ENCODE data around the gene TIMMDC1. TPM values are rescaled to one million over a fixed set of nuclear protein-coding genes. Genes with fewer than 3 reads are reported as not detected.
"Not testable (repeated sequence)": the region's sequence is repeated elsewhere in the genome, so short reads cannot be mapped to it uniquely, and the experiment has no call there.

TIMMDC1 gene
- polyA plus RNA-seq, 2 donors = 46.3 to 54.8 TPM

GRCh38 chr3:119559441-119559963 lies 61.2 kb downstream of the TIMMDC1 start, which contains the start of gene CD80:
CD80 (minus strand) TSS chr3:119559614; CDS start chr3:119557728, 1,886 bp downstream.
- H3K27me3 ChIP-seq (ENCODE audit: control insufficient read depth in 1 of 2, insufficient read depth in 2 of 2, low read length in 2 of 2) = no peaks in the 10 kb centered on the region
- no peaks in the 10 kb centered on the region for H3K9me3 ChIP-seq (ENCODE audit: control insufficient read depth in 2 of 2, insufficient read depth in 1 of 2, low read depth in 1 of 2, low read length in 1 of 2)
- no peak within 1 kb of the TSS for H3K27ac ChIP-seq (ENCODE audit: low read depth in 2 of 2, low read length in 1 of 2)
- WGBS, 2 donors = 14 to 28% methylated on average over 7 of the region's 7 CpGs
- H3K4me3 ChIP-seq (ENCODE audit: low read depth in 1 of 2, low read length in 2 of 2) = no peak within 1 kb of the TSS
- H3K36me3 ChIP-seq (ENCODE audit: control insufficient read depth in 2 of 2, insufficient read depth in 2 of 2, low read length in 1 of 2) = no peaks in the 10 kb centered on the region
- H3K4me1 ChIP-seq (ENCODE audit: control insufficient read depth in 2 of 2, insufficient read depth in 2 of 2, low read length in 1 of 2) = no peaks in the 10 kb centered on the region

DNA sequence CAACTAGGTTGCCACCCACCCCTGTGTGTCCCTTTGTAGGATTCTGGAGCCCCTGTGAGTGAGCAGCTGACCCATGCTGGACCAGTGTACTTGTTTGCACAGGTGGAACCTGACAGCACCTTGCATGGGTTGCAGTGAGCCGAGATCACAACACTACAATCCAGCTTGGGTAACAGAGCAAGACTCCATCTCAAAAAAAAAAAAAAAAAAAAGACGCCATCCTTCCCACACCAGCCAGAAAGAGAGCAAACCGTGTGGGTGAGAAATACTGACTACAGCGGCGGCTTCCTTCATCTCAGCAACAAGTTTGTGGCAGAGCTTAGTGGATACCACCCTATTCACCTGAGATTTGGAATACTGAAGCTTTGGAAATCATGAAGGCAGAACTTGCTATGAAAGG lies 61.8 kb downstream of the TIMMDC1 start:
- H3K27me3 ChIP-seq (ENCODE audit: control insufficient read depth in 1 of 2, insufficient read depth in 2 of 2, low read length in 2 of 2) = no peaks in the 10 kb centered on the region
- H3K4me3 ChIP-seq (ENCODE audit: low read depth in 1 of 2, low read length in 2 of 2) = no peak overlapping the region
- no peaks in the 10 kb centered on the region for H3K9me3 ChIP-seq (ENCODE audit: control insufficient read depth in 2 of 2, insufficient read depth in 1 of 2, low read depth in 1 of 2, low read length in 1 of 2)
- no peaks in the 10 kb centered on the region for H3K4me1 ChIP-seq (ENCODE audit: control insufficient read depth in 2 of 2, insufficient read depth in 2 of 2, low read length in 1 of 2)
- H3K36me3 ChIP-seq (ENCODE audit: control insufficient read depth in 2 of 2, insufficient read depth in 2 of 2, low read length in 1 of 2) = no peaks in the 10 kb centered on the region
- 83 to 86% methylated on average over 5 of the region's 5 CpGs for WGBS, 2 donors
- no peak overlapping the region for H3K27ac ChIP-seq (ENCODE audit: low read depth in 2 of 2, low read length in 1 of 2)

DNA sequence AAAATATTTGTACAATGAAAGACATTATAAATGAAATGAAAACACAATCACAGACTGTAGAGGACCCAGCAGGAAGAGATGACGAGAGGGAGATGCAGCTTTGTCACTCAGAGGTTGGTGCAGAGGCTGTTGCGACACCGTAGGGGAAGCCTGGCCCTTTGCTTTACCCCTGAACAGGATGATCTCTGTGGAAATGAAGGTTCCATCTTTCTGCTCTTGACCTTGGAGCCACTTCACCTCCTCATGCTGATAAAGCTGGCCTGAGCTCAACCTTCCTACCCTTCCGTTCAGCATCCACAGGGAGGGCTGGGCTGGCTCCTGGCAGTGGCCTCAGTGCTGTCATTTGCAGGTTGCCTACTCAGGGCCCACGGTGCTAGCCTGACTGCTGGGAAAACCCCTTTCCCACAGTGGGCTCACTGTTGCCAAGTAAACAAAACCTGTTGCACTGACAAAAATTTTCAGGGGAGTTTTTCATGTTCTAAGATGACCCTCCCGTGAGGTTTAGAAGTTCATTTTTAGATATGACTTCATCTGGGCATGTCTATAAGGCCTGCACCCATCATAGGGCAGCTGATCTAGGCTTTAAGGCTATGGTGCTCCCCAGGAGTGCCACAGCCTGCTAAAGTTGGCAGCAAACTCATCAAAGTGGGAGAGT lies 64.1 kb downstream of the TIMMDC1 start:
- no peaks in the 10 kb centered on the region for H3K36me3 ChIP-seq (ENCODE audit: control insufficient read depth in 2 of 2, insufficient read depth in 2 of 2, low read length in 1 of 2)
- 50 to 53% methylated on average over 6 of the region's 6 CpGs for WGBS, 2 donors
- no peak overlapping the region for H3K4me3 ChIP-seq (ENCODE audit: low read depth in 1 of 2, low read length in 2 of 2)
- no peaks in the 10 kb centered on the region for H3K27me3 ChIP-seq (ENCODE audit: control insufficient read depth in 1 of 2, insufficient read depth in 2 of 2, low read length in 2 of 2)
- H3K4me1 ChIP-seq (ENCODE audit: control insufficient read depth in 2 of 2, insufficient read depth in 2 of 2, low read length in 1 of 2) = no peaks in the 10 kb centered on the region
- no peak overlapping the region for H3K27ac ChIP-seq (ENCODE audit: low read depth in 2 of 2, low read length in 1 of 2)
- H3K9me3 ChIP-seq (ENCODE audit: control insufficient read depth in 2 of 2, insufficient read depth in 1 of 2, low read depth in 1 of 2, low read length in 1 of 2) = no peaks in the 10 kb centered on the region

- H3K9me3 ChIP-seq (ENCODE audit: control insufficient read depth in 2 of 2, insufficient read depth in 1 of 2, low read depth in 1 of 2, low read length in 1 of 2); H3K4me3 ChIP-seq (ENCODE audit: low read depth in 1 of 2, low read length in 2 of 2); H3K27me3 ChIP-seq (ENCODE audit: control insufficient read depth in 1 of 2, insufficient read depth in 2 of 2, low read length in 2 of 2); H3K27ac ChIP-seq (ENCODE audit: low read depth in 2 of 2, low read length in 1 of 2); H3K36me3 ChIP-seq (ENCODE audit: control insufficient read depth in 2 of 2, insufficient read depth in 2 of 2, low read length in 1 of 2); H3K4me1 ChIP-seq (ENCODE audit: control insufficient read depth in 2 of 2, insufficient read depth in 2 of 2, low read length in 1 of 2): not testable (repeated sequence)
- 88 to 89% methylated on average over 2 of the region's 2 CpGs for WGBS, 2 donors
Observed at GRCh38 chr3:119563334-119563733, 65.0 kb downstream of the TIMMDC1 start.

GRCh38 chr3:119569156-119569555 lies 70.8 kb downstream of the TIMMDC1 start:
- WGBS, 2 donors = 88 to 93% methylated on average over 4 of the region's 4 CpGs
- Histone ChIP-seq H3K4me3 (ENCODE audit: low read depth in 1 of 2, low read length in 2 of 2) (no peak overlapping the region), H3K36me3 (ENCODE audit: control insufficient read depth in 2 of 2, insufficient read depth in 2 of 2, low read length in 1 of 2) (no peaks in the 10 kb centered on the region), H3K9me3 (ENCODE audit: control insufficient read depth in 2 of 2, insufficient read depth in 1 of 2, low read depth in 1 of 2, low read length in 1 of 2) (no peaks in the 10 kb centered on the region), H3K27me3 (ENCODE audit: control insufficient read depth in 1 of 2, insufficient read depth in 2 of 2, low read length in 2 of 2) (no peaks in the 10 kb centered on the region), H3K27ac (ENCODE audit: low read depth in 2 of 2, low read length in 1 of 2) (no peak overlapping the region), H3K4me1 (ENCODE audit: control insufficient read depth in 2 of 2, insufficient read depth in 2 of 2, low read length in 1 of 2) (no peaks in the 10 kb centered on the region)

DNA sequence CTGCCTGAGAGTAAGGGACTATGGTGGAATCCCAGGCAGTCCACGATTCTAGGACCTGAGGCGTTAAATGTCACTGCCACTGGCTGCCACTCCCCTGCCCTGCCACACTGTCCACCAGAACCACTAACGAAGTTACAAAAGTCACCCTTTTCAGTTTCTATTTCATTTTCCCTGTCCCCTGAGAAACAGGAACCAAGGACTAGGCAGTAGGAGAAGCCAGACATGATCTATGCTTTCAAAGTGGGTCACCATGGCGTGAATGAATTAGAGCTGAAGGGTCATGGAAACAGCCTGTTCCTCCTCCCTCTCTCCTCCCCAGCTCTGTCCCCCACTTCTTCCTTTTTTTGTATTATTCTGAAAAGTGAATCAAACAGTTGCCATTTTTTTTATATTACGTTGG lies 71.9 kb downstream of the TIMMDC1 start:
- H3K9me3 ChIP-seq (ENCODE audit: control insufficient read depth in 2 of 2, insufficient read depth in 1 of 2, low read depth in 1 of 2, low read length in 1 of 2) = no peaks in the 10 kb centered on the region
- H3K4me1 ChIP-seq (ENCODE audit: control insufficient read depth in 2 of 2, insufficient read depth in 2 of 2, low read length in 1 of 2) = no peaks in the 10 kb centered on the region
- no peak overlapping the region for H3K27ac ChIP-seq (ENCODE audit: low read depth in 2 of 2, low read length in 1 of 2)
- WGBS, 2 donors = 78 to 83% methylated on average over 5 of the region's 5 CpGs
- H3K4me3 ChIP-seq (ENCODE audit: low read depth in 1 of 2, low read length in 2 of 2) = no peak overlapping the region
- no peaks in the 10 kb centered on the region for H3K27me3 ChIP-seq (ENCODE audit: control insufficient read depth in 1 of 2, insufficient read depth in 2 of 2, low read length in 2 of 2)
- H3K36me3 ChIP-seq (ENCODE audit: control insufficient read depth in 2 of 2, insufficient read depth in 2 of 2, low read length in 1 of 2) = no peaks in the 10 kb centered on the region

- H3K27ac ChIP-seq (ENCODE audit: low read depth in 2 of 2, low read length in 1 of 2) = no peak overlapping the region
- 92 to 97% methylated on average over 1 of the region's 1 CpG for WGBS, 2 donors
- H3K9me3 ChIP-seq (ENCODE audit: control insufficient read depth in 2 of 2, insufficient read depth in 1 of 2, low read depth in 1 of 2, low read length in 1 of 2) = no peaks in the 10 kb centered on the region
- H3K4me1 ChIP-seq (ENCODE audit: control insufficient read depth in 2 of 2, insufficient read depth in 2 of 2, low read length in 1 of 2) = no peaks in the 10 kb centered on the region
- no peaks in the 10 kb centered on the region for H3K27me3 ChIP-seq (ENCODE audit: control insufficient read depth in 1 of 2, insufficient read depth in 2 of 2, low read length in 2 of 2)
- H3K4me3 ChIP-seq (ENCODE audit: low read depth in 1 of 2, low read length in 2 of 2) = no peak overlapping the region
- no peaks in the 10 kb centered on the region for H3K36me3 ChIP-seq (ENCODE audit: control insufficient read depth in 2 of 2, insufficient read depth in 2 of 2, low read length in 1 of 2)
Observed at GRCh38 chr3:119571230-119571629, 72.9 kb downstream of the TIMMDC1 start.

GRCh38 chr3:119571688-119572087 lies 73.3 kb downstream of the TIMMDC1 start:
- Histone ChIP-seq H3K9me3 (ENCODE audit: control insufficient read depth in 2 of 2, insufficient read depth in 1 of 2, low read depth in 1 of 2, low read length in 1 of 2) (no peaks in the 10 kb centered on the region), H3K36me3 (ENCODE audit: control insufficient read depth in 2 of 2, insufficient read depth in 2 of 2, low read length in 1 of 2) (no peaks in the 10 kb centered on the region), H3K4me1 (ENCODE audit: control insufficient read depth in 2 of 2, insufficient read depth in 2 of 2, low read length in 1 of 2) (no peaks in the 10 kb centered on the region), H3K27ac (ENCODE audit: low read depth in 2 of 2, low read length in 1 of 2) (no peak overlapping the region), H3K4me3 (ENCODE audit: low read depth in 1 of 2, low read length in 2 of 2) (no peak overlapping the region), H3K27me3 (ENCODE audit: control insufficient read depth in 1 of 2, insufficient read depth in 2 of 2, low read length in 2 of 2) (no peaks in the 10 kb centered on the region)
- WGBS, 2 donors = 74 to 76% methylated on average over 5 of the region's 5 CpGs

All from esophagus (tissue), 2 donors.